ENCODE data around the gene TAOK2.

Gene TAOK2

GRCh38 chr16:29983420-29984136, 9.9 kb downstream of the TAOK2 start:
- DNase-seq (ENCODE audit: low read depth) = no peak
- H3K4me3 ChIP-seq (ENCODE audit: control insufficient read depth, low read depth, low read length) = no peak overlapping the region
- TF ChIP-seq, protein P1, sequence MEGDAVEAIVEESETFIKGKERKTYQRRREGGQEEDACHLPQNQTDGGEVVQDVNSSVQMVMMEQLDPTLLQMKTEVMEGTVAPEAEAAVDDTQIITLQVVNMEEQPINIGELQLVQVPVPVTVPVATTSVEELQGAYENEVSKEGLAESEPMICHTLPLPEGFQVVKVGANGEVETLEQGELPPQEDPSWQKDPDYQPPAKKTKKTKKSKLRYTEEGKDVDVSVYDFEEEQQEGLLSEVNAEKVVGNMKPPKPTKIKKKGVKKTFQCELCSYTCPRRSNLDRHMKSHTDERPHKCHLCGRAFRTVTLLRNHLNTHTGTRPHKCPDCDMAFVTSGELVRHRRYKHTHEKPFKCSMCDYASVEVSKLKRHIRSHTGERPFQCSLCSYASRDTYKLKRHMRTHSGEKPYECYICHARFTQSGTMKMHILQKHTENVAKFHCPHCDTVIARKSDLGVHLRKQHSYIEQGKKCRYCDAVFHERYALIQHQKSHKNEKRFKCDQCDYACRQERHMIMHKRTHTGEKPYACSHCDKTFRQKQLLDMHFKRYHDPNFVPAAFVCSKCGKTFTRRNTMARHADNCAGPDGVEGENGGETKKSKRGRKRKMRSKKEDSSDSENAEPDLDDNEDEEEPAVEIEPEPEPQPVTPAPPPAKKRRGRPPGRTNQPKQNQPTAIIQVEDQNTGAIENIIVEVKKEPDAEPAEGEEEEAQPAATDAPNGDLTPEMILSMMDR (IDR thresholded peaks at IDR 0.05; ENCODE audit: control insufficient read depth, insufficient read depth, low read depth, low read length, missing control alignments) = no peak

GRCh38 chr16:29984137-29984763, 10.6 kb downstream of the TAOK2 start:
- no peak overlapping the region for H3K4me3 ChIP-seq (ENCODE audit: control insufficient read depth, low read depth, low read length)
- no peak for DNase-seq (ENCODE audit: low read depth)
- TF ChIP-seq, protein P1 (IDR thresholded peaks at IDR 0.05; ENCODE audit: control insufficient read depth, insufficient read depth, low read depth, low read length, missing control alignments) = no peak

DNA sequence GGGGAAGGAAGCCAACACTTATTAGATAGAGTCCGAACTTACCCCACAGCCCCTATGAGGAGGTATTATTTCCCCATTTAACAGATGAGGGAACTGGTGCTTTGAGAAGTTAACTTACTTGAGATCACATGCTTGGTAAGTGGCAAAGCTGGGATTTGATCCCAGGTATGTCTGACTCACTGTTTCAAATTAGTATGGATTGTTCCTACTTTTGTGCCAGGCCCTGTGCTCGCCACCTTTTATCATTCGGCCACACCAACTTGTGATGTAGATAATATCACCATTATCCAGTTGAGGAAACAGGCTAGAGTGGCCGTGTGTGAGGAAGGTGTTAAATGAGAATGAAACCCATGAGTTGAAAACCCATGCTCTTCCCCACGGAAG, 11.1 kb downstream of the TAOK2 start:
- DNase-seq (ENCODE audit: low read depth) = no peak
- H3K4me3 ChIP-seq (ENCODE audit: control insufficient read depth, low read depth, low read length) = no peak overlapping the region
- TF ChIP-seq, protein P1 (IDR thresholded peaks at IDR 0.05; ENCODE audit: control insufficient read depth, insufficient read depth, low read depth, low read length, missing control alignments) = no peak

GRCh38 chr16:29985271-29985811, 11.7 kb downstream of the TAOK2 start:
- no peak overlapping the region for H3K4me3 ChIP-seq (ENCODE audit: control insufficient read depth, low read depth, low read length)
- no peak for DNase-seq (ENCODE audit: low read depth)
- TF ChIP-seq, protein P1 (IDR thresholded peaks at IDR 0.05; ENCODE audit: control insufficient read depth, insufficient read depth, low read depth, low read length, missing control alignments) = no peak

GRCh38 chr16:29986231-29986630, 12.6 kb downstream of the TAOK2 start:
- DNase-seq (ENCODE audit: low read depth) = no peak
- TF ChIP-seq, protein P1 (IDR thresholded peaks at IDR 0.05; ENCODE audit: control insufficient read depth, insufficient read depth, low read depth, low read length, missing control alignments) = no peak
- H3K4me3 ChIP-seq (ENCODE audit: control insufficient read depth, low read depth, low read length) = no peak overlapping the region

GRCh38 chr16:29986931-29987330, 13.3 kb downstream of the TAOK2 start:
- DNase-seq (ENCODE audit: low read depth) = no peak
- TF ChIP-seq, protein P1 (IDR thresholded peaks at IDR 0.05; ENCODE audit: control insufficient read depth, insufficient read depth, low read depth, low read length, missing control alignments) = no peak
- H3K4me3 ChIP-seq (ENCODE audit: control insufficient read depth, low read depth, low read length) = no peak overlapping the region

Measured in AG09309 (cell line).